HK-2 (cell line): Measurements from ENCODE around the gene PHACTR2.
A peak's percentile ranks its signal among the peaks of the same experiment; 100 is the strongest.
"Not testable (repeated sequence)": the region's sequence is repeated elsewhere in the genome, so short reads cannot be mapped to it uniquely, and the experiment has no call there.

Source experiments
- DNase-seq: peaks from one replicate; pipeline ENCODE4 v3.0.0-alpha.2; 2018; ENCODE audit not compliant: unreplicated experiment

The PHACTR2 gene

GRCh38 chr6:143677891-143678791 lies at the start of gene PHACTR2:
PHACTR2 (plus strand) TSS chr6:143677965; CDS start chr6:143678164, 199 bp downstream.
- DNase-seq, result peak; percentile 57

GRCh38 chr6:143629104-143630080 lies 48.4 kb upstream of the PHACTR2 start:
- DNase-seq, result no peak

GRCh38 chr6:143631196-143631595 lies 46.6 kb upstream of the PHACTR2 start:
- DNase-seq, result not testable (repeated sequence)

GRCh38 chr6:143632894-143633293 lies 44.9 kb upstream of the PHACTR2 start:
- no peak for DNase-seq

GRCh38 chr6:143634486-143634885 lies 43.3 kb upstream of the PHACTR2 start:
- no peak for DNase-seq

GRCh38 chr6:143637691-143638090 lies 40.1 kb upstream of the PHACTR2 start:
- DNase-seq, result no peak

GRCh38 chr6:143642403-143642802 lies 35.4 kb upstream of the PHACTR2 start:
- DNase-seq, result no peak

- no peak for DNase-seq
Observed at GRCh38 chr6:143647191-143647590, 30.6 kb upstream of the PHACTR2 start.

- no peak for DNase-seq
Observed at GRCh38 chr6:143647732-143648131, 30.0 kb upstream of the PHACTR2 start.

GRCh38 chr6:143649319-143649718 lies 28.4 kb upstream of the PHACTR2 start:
- not testable (repeated sequence) for DNase-seq

GRCh38 chr6:143651328-143651727 lies 26.4 kb upstream of the PHACTR2 start:
- DNase-seq, result not testable (repeated sequence)

- DNase-seq, result no peak
Observed at GRCh38 chr6:143652841-143653331, 24.9 kb upstream of the PHACTR2 start.

- no peak for DNase-seq
Observed at GRCh38 chr6:143655541-143655940, 22.2 kb upstream of the PHACTR2 start.

GRCh38 chr6:143656026-143656425 lies 21.7 kb upstream of the PHACTR2 start:
- DNase-seq, result no peak

GRCh38 chr6:143657809-143658208 lies 20.0 kb upstream of the PHACTR2 start:
- no peak for DNase-seq

GRCh38 chr6:143660170-143660569 lies 17.6 kb upstream of the PHACTR2 start:
- not testable (repeated sequence) for DNase-seq

- no peak for DNase-seq
Observed at GRCh38 chr6:143664171-143664570, 13.6 kb upstream of the PHACTR2 start.

GRCh38 chr6:143666007-143666406 lies 11.8 kb upstream of the PHACTR2 start:
- DNase-seq, result not testable (repeated sequence)

- DNase-seq, result not testable (repeated sequence)
Observed at GRCh38 chr6:143669483-143669882, 8.3 kb upstream of the PHACTR2 start.

- peak; percentile 30 for DNase-seq
Observed at GRCh38 chr6:143673669-143674068, 4.1 kb upstream of the PHACTR2 start.

- DNase-seq, result no peak
Observed at GRCh38 chr6:143674483-143675381, 3.0 kb upstream of the PHACTR2 start.
